GM06990 (cell line): ENCODE measurements around the gene CCDC194.

Experiments
- DNase-seq: peaks from one replicate; pipeline ENCODE4 v3.0.0-alpha.2; 2011; ENCODE audit not compliant: insufficient read length; ENCODE audit errors: extremely low read depth
- H3K27me3 ChIP-seq: replicated peaks from 2 replicates; pipeline ENCODE4 v1.6.0; 2011; ENCODE audit warnings: low read length; ENCODE audit not compliant: control insufficient read depth, insufficient read depth
- H3K36me3 ChIP-seq: 2 replicates; pipeline ENCODE4 v1.5.1; 2011; ENCODE audit warnings: low read length; ENCODE audit not compliant: control insufficient read depth, insufficient read depth
- H3K4me3 ChIP-seq: replicated peaks from 2 replicates; pipeline ENCODE4 v1.5.1; 2011; ENCODE audit warnings: low read depth, mild to moderate bottlenecking, control low read depth, low read length
- TF ChIP-seq, protein P1 (sequence below): IDR thresholded peaks from 2 replicates; pipeline ENCODE4 v1.5.1; 2011; ENCODE audit warnings: low read length, control low read depth, mild to moderate bottlenecking, inconsistent platforms; ENCODE audit not compliant: insufficient read depth, poor library complexity, severe bottlenecking

Gene CCDC194

DNA sequence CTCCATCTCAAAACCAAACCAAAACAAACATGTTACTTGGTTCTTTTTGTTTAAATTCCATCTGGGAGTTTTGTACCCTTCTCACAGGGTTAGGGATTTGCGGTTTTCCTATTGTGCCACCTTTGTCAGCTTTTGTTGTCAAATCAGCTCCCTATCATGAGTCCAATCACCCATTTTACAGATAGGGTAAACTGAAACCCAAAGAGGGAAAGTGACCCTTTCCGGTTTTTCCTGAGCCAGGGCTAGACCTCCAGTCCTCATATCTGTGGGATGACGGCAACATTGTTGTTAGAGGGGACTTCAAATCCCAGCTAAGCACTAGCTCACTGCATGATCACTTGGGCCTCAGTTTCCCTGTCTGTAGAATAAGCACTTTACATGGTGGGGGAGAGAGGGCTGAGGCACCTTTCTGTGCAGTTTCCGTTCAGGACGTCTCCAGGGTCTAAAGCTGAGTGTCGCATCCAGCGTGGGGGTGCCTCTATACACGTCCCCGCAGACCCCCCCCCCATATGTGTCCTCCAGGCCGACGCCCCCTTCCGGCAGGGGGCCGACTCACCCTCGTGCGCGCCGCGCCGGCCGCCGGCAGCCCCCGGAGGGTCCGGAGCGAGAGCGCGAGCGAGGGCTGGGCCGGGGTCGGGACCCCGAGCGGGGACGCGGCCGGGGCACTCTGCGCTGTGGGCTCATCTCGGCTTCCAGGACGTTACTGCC is 3.9 kb downstream of the CCDC194 start:
- TF ChIP-seq, protein P1, sequence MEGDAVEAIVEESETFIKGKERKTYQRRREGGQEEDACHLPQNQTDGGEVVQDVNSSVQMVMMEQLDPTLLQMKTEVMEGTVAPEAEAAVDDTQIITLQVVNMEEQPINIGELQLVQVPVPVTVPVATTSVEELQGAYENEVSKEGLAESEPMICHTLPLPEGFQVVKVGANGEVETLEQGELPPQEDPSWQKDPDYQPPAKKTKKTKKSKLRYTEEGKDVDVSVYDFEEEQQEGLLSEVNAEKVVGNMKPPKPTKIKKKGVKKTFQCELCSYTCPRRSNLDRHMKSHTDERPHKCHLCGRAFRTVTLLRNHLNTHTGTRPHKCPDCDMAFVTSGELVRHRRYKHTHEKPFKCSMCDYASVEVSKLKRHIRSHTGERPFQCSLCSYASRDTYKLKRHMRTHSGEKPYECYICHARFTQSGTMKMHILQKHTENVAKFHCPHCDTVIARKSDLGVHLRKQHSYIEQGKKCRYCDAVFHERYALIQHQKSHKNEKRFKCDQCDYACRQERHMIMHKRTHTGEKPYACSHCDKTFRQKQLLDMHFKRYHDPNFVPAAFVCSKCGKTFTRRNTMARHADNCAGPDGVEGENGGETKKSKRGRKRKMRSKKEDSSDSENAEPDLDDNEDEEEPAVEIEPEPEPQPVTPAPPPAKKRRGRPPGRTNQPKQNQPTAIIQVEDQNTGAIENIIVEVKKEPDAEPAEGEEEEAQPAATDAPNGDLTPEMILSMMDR = peak; percentile 5

DNA sequence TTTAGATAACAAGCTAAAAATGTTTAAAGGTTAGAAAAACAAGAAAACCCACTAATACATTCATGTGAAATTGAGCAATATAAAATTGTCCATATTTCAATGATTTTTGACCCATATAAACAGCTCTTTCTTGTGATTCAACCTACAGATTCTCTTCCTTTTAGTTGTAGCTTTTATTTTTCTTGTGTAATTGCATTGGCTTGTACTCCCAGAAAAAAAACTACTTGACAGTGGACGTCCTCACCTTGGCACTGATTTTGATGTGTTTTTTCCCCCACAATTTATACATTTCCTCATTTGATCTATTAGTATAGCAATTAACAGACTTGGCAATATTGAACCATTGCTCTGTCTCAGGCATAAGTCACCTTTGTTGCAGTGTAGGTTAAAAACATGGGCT is 4.7 kb downstream of the CCDC194 start:
- TF ChIP-seq, protein P1 = no peak
- H3K36me3 ChIP-seq = no peaks in the 10 kb centered on the region
- no peak for DNase-seq

More for the DNA sequence above, 3.9 kb downstream of the CCDC194 start:
- DNase-seq = no peak
- H3K36me3 ChIP-seq = no peaks in the 10 kb centered on the region
- H3K4me3 ChIP-seq = peak overlapping the region; percentile 53
- H3K27me3 ChIP-seq = no peaks in the 10 kb centered on the region

DNA sequence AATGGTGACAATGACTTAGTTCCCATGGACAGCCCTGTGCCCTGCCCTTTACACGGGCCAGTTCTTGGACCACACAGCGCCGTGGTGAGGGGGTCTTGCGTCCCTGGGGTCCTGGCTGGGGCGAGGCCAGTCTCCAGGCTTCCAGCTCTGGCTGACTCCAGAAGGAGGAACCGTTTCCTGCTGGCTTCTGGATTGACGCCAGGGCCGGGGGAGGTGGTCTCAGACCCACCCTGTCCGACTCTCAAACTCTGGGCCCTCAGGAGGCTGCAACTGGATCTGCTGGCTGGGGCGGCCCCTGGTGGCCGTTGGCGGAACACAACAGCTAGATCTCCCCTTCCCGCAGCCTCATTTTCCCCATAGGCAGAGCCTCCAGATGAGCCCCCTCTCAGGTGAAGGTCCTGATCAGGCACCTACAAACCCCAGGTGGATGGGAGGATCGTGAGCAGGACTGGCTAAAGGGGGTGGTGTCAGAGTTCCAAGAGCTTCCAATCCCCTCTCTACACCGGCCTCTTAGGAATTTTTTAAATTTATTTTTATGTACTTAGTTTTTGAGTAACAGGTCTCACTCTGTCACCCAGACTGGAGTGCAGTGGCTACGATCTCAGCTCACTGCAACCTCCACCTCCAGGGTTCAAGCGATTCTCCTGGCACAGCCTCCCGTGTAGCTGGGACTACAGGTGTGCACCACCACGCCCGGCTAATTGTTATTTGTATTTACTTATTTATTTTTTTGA is 8.0 kb downstream of the CCDC194 start:
- no peak overlapping the region for H3K4me3 ChIP-seq
- no peaks in the 10 kb centered on the region for H3K27me3 ChIP-seq
- TF ChIP-seq, protein P1 = peak; percentile 97
- DNase-seq = peak; percentile 65
- H3K36me3 ChIP-seq = no peaks in the 10 kb centered on the region

More for the DNA sequence above, 4.7 kb downstream of the CCDC194 start:
- Histone ChIP-seq H3K27me3 (no peaks in the 10 kb centered on the region), H3K4me3 (no peak overlapping the region)

DNA sequence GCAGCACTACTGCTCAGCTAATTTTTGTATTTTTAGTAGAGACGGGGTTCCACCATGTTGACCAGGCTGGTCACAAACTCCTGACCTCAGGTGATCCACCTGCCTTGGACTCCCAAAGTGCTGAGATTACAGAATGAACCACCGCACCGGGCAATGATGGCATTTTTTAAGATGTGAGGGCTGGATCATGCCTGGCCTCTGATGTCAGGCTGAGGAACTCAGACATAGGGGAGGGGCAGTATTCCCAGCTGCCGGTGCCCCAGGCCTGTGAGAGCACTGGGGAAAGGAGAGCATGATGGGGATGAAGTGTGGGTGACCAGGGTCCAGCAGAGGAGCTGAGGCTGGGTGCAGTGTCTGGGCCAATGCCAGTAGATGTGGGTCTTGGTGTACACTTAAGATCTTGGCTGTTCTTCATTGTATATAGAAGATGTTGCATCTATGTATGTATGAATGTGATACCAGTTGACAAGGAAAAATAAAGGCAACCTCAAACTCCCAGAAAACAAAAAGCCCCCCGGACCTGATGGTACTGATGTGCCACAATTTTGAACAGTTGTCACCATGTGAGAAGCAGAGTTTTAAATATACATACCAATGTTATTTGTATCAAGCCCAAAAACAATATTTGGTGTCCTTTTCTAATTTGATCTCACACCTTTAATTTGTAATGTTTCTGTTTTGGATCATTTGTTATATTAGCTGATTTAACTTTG is 13.4 kb downstream of the CCDC194 start:
- no peaks in the 10 kb centered on the region for H3K27me3 ChIP-seq
- TF ChIP-seq, protein P1 = no peak
- no peak for DNase-seq
- H3K36me3 ChIP-seq = no peaks in the 10 kb centered on the region
- H3K4me3 ChIP-seq = no peak overlapping the region

DNA sequence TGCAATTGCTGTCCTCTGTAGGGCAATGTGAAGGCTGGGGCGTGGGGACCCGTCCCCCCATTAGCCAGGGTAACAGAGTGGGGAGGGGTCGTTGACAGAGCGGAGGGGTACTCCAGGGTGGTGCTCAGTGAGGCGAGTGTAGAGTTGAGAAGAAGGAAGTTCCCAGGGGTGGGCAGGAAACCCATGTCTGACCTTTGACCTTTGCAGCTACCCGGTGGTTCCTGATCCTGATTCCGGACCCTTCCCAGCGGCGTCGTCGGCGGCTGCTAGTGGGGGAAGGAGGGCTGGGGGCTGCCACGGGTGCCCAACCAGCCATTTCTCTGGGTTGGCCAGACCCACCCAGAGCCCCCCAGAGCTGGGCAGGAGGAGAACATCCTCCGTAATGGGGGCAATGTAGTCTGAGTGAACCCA is 14.8 kb downstream of the CCDC194 start:
- H3K4me3 ChIP-seq = no peak overlapping the region
- H3K36me3 ChIP-seq = no peaks in the 10 kb centered on the region
- no peak for DNase-seq
- H3K27me3 ChIP-seq = no peaks in the 10 kb centered on the region
- TF ChIP-seq, protein P1 = no peak
